GM12865 (cell line): ENCODE data around the gene RNU11.

ENCODE experiments used
- DNase-seq: peaks from one replicate; pipeline ENCODE4 v3.0.0; 2010; ENCODE audit warnings: low read depth
- H3K4me3 ChIP-seq: 2 replicates; pipeline ENCODE4 v1.5.1; 2011; ENCODE audit warnings: mild to moderate bottlenecking, low read depth, low read length, control low read depth
- TF ChIP-seq, protein P1 (sequence below): IDR thresholded peaks from 2 replicates; pipeline ENCODE4 v1.5.1; 2011; ENCODE audit warnings: low read length, control low read depth, low read depth, inconsistent platforms; ENCODE audit not compliant: insufficient read depth; ENCODE audit errors: missing control alignments

The RNU11 gene

GRCh38 chr1:28648474-28649198 lies at the start of gene RNU11:
Gene RNU11 (plus strand): TSS chr1:28648600.
- DNase-seq: peak; percentile 98
- H3K4me3 ChIP-seq: peak within 1 kb of the TSS; percentile 89
- TF ChIP-seq, protein P1, sequence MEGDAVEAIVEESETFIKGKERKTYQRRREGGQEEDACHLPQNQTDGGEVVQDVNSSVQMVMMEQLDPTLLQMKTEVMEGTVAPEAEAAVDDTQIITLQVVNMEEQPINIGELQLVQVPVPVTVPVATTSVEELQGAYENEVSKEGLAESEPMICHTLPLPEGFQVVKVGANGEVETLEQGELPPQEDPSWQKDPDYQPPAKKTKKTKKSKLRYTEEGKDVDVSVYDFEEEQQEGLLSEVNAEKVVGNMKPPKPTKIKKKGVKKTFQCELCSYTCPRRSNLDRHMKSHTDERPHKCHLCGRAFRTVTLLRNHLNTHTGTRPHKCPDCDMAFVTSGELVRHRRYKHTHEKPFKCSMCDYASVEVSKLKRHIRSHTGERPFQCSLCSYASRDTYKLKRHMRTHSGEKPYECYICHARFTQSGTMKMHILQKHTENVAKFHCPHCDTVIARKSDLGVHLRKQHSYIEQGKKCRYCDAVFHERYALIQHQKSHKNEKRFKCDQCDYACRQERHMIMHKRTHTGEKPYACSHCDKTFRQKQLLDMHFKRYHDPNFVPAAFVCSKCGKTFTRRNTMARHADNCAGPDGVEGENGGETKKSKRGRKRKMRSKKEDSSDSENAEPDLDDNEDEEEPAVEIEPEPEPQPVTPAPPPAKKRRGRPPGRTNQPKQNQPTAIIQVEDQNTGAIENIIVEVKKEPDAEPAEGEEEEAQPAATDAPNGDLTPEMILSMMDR: no peak

GRCh38 chr1:28601696-28602095 lies 46.7 kb upstream of the RNU11 start:
- DNase-seq: peak; percentile 74
- H3K4me3 ChIP-seq: no peak overlapping the region
- TF ChIP-seq, protein P1: no peak

GRCh38 chr1:28602536-28603439 lies 45.6 kb upstream of the RNU11 start:
- TF ChIP-seq, protein P1: peak; percentile 49
- peak; percentile 61 for DNase-seq
- no peak overlapping the region for H3K4me3 ChIP-seq

DNA sequence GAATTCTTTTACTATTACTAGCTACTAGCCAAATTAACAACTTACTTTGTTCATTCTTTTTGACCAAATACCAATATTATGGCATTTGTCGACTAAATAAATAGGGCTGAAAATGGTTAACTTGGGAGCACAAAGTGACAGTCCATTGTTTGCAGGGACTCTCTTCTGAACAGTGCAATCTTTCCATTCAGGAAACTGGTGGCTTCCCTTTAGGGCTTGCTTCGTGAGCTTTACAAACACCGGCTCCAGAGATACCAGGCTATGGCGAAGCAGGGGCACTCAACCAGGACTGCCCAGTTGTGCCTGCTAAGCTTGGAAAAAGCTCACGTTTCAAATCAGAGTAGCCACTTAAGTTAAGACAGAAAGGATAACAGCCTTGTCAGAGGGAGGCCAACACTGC lies 44.0 kb upstream of the RNU11 start:
- H3K4me3 ChIP-seq: no peak overlapping the region
- DNase-seq: no peak
- TF ChIP-seq, protein P1: no peak

DNA sequence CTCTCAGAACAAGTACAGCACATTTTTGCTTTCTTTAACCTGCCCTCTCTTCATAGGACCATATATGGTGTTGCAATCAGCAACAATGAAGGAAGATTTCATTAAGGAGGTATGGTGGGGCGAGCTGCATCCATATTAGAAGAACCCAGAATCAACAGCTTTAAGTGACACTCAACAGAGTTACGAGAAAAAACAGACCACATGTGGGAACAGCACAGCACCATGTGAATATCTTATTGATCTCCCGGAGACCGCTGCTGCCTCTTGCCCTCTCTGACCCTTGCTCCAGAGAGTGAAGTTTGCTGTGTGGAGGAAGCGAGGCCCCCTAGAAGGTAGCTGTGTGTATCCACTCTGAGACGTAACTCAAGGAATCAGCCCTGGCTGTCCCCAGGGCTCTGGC lies 43.4 kb upstream of the RNU11 start:
- TF ChIP-seq, protein P1: no peak
- DNase-seq: no peak

GRCh38 chr1:28606771-28607170 lies 41.6 kb upstream of the RNU11 start:
- H3K4me3 ChIP-seq: no peak overlapping the region
- TF ChIP-seq, protein P1: no peak
- no peak for DNase-seq

More for the DNA sequence above, 43.4 kb upstream of the RNU11 start:
- no peak overlapping the region for H3K4me3 ChIP-seq
